Adrenal gland (tissue), 5 donors: Measurements from ENCODE around the gene SMARCAD1.

Source experiments
- POLR2A ChIP-seq, 2 donors: fragments of 450-650 bp; IDR thresholded peaks; one replicate each; pipeline ENCODE4 v1.6.1; 2017; ENCODE audit warnings: antibody characterized with exemption in 2 of 2, mild to moderate bottlenecking in 2 of 2, moderate library complexity in 1 of 2
- TF ChIP-seq, protein P1 (sequence below), 6 experiments: fragments of 450-650 bp in 4 of 6; fragments of 200-600 bp in 2 of 6; sonication (generic) in 1 of 6; IDR thresholded peaks; 1 replicate in 5 of 6; 2 replicates in 1 of 6; pipeline versions ENCODE4 v1.5.1 to v1.8.0; 2016 to 2021; ENCODE audit warnings: antibody characterized with exemption in 6 of 6, mild to moderate bottlenecking in 2 of 6, moderate library complexity in 1 of 6
- donor health status: DM: no; HTN: no; CAD: no.

- TF ChIP-seq, protein P1, sequence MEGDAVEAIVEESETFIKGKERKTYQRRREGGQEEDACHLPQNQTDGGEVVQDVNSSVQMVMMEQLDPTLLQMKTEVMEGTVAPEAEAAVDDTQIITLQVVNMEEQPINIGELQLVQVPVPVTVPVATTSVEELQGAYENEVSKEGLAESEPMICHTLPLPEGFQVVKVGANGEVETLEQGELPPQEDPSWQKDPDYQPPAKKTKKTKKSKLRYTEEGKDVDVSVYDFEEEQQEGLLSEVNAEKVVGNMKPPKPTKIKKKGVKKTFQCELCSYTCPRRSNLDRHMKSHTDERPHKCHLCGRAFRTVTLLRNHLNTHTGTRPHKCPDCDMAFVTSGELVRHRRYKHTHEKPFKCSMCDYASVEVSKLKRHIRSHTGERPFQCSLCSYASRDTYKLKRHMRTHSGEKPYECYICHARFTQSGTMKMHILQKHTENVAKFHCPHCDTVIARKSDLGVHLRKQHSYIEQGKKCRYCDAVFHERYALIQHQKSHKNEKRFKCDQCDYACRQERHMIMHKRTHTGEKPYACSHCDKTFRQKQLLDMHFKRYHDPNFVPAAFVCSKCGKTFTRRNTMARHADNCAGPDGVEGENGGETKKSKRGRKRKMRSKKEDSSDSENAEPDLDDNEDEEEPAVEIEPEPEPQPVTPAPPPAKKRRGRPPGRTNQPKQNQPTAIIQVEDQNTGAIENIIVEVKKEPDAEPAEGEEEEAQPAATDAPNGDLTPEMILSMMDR (IDR thresholded peaks at IDR 0.05): no peak
- TF ChIP-seq POLR2A (IDR thresholded peaks at IDR 0.05): no peak
These were observed 94.5 kb downstream of the SMARCAD1 start for GRCh38 chr4:94302191-94302590.
